SIG-M5 (cell line): ENCODE measurements around the gene WDR1.

Source experiments
- DNase-seq: peaks from one replicate; lab custom pipeline; 2025; lab: John Stamatoyannopoulos, UW

Gene WDR1

GRCh38 chr4:10083861-10084641 lies 32.5 kb downstream of the WDR1 start:
- DNase-seq = no peak

GRCh38 chr4:10083331-10083771 lies 33.2 kb downstream of the WDR1 start:
- no peak for DNase-seq

GRCh38 chr4:10082459-10083272 lies 33.9 kb downstream of the WDR1 start:
- no peak for DNase-seq

GRCh38 chr4:10082047-10082446 lies 34.6 kb downstream of the WDR1 start:
- no peak for DNase-seq

- DNase-seq = no peak
These were observed 35.4 kb downstream of the WDR1 start for GRCh38 chr4:10081218-10081606.

GRCh38 chr4:10080589-10081217 lies 35.9 kb downstream of the WDR1 start:
- no peak for DNase-seq

GRCh38 chr4:10079912-10080588 lies 36.5 kb downstream of the WDR1 start:
- no peak for DNase-seq

- DNase-seq = no peak
These were observed 37.3 kb downstream of the WDR1 start for GRCh38 chr4:10079256-10079655.

- DNase-seq = no peak
These were observed 37.9 kb downstream of the WDR1 start for GRCh38 chr4:10078481-10079233.

- DNase-seq = no peak
These were observed 38.9 kb downstream of the WDR1 start for GRCh38 chr4:10077483-10078335.

GRCh38 chr4:10077076-10077475 lies 39.5 kb downstream of the WDR1 start:
- DNase-seq = no peak

- DNase-seq = no peak
These were observed 40.6 kb downstream of the WDR1 start for GRCh38 chr4:10075953-10076391.

- DNase-seq = no peak
These were observed 41.3 kb downstream of the WDR1 start for GRCh38 chr4:10075158-10075863.

- no peak for DNase-seq
These were observed 41.9 kb downstream of the WDR1 start for GRCh38 chr4:10074767-10075105.

GRCh38 chr4:10074076-10074766 lies 42.4 kb downstream of the WDR1 start:
- DNase-seq = no peak

- no peak for DNase-seq
These were observed 44.1 kb downstream of the WDR1 start for GRCh38 chr4:10072420-10073017.

- DNase-seq = no peak
These were observed 47.4 kb downstream of the WDR1 start for GRCh38 chr4:10069075-10069642.
